ENCODE measurements around the gene COX4I2.
"Not testable (repeated sequence)": the region's sequence is repeated elsewhere in the genome, so short reads cannot be mapped to it uniquely, and the experiment has no call there.

COX4I2 gene

DNA sequence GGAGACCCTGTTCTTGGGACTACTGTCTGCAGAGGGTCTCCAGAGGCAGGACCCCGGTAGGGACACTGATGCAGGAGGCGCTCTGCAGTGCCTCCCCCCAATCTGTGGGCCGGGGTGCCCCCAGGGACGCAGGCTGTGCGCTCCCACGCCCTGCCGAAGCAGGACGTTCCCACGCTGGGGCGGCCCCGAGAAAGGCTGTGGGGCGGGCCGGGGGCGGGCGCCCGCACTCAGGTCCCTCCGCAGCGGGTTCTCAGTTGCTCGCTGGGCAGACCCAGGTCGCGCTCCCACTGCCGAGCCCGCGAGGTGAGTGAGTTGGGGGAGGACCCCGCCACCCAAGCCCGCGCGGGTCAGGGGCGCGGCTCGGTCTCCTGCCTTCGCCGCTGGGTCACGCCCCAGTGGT lies at the start of gene COX4I2:
COX4I2 (plus strand) TSS at position 253 of the 400 bp plus-strand sequence. CDS start 1,106 bp downstream, outside the sequence.
- no peak for DNase-seq

DNA sequence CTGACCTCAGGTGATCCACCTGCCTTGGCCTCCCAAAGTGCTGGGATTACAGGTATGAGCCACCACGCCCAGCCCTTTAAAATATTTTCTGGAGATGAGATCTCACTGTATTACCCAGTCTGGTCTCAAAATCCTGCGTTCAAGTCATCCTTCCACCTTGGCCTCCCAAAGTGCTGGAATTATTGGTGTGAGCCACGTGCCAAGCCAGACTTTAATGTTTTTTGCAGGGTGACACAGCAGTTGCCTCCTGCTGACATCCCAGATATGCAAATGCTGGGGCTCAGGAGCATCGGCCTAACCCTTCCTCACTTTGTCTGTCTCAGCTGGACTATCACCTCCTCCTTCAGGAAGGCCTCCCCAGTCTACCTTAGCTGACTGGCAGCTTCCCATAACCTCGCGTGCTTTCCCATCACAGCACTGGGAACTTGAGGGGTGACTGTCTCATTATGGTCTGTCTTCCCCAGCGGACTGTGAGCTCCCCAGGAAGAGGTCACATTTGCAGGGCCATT lies 46.9 kb upstream of the COX4I2 start:
- no peak for DNase-seq

DNA sequence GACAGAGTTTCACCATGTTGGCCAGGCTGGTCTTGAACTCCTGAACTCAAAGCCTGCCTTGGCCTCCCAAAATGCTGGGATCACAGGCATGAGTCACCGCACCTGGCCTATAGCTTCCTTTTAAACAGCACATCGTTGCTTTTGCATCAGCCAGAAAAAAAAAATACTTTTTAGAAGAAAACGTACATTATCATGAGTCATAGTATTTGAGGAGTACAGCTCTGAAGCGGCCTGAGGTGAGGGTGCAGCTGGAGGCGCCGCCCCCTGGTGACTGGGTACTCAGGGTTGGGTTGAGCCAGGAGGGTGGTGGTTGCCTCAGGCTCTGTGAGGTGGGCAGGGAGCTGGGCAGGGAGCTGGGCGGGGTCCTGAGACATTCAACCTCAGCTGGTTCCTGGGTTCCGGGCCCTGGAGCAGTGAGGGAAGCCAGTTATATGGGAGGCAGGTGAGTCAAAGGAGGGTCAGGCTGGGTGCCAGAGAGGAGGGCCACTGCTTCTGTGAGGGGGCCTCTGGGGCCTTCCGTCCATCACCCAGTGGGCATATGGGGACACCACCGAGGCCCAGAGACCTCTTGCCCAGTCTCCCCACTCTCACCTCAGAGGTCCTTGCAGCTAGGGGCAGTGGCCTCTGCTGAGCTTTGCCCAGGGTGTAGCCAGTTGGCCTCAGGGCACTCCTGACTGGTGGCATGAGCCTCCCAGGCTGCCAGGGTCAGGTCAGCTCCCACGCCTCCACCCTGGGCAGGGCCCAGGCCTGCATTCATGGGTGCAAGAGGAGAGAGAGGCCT lies 44.3 kb upstream of the COX4I2 start:
- DNase-seq = no peak

DNA sequence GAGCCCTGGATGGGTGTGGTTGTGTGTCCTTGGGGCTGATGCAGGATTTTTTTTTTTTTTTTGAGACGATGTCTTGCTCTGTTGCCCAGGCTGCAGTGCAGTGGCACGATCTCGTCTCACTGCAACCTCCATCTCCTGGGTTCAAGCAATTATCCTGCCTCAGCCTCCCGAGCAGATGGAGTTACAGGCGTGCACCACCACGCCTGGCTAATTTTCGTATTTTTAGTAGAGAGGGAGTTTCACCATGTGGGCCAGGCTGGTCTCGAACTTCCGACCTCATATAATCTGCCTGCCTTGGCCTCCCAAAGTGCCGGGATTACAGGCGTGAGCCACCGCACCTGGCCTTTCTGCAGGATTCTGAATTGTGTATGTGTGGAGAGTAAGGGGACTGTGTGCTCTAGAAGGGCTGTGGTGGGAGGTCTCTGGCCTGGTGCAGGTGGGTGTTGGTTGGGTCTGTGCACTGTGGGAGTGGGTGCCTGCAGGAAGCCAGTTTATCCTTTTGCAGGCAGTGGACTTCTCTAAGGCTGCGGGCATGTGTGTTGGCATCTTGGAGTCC lies 43.6 kb upstream of the COX4I2 start:
- DNase-seq = no peak

DNA sequence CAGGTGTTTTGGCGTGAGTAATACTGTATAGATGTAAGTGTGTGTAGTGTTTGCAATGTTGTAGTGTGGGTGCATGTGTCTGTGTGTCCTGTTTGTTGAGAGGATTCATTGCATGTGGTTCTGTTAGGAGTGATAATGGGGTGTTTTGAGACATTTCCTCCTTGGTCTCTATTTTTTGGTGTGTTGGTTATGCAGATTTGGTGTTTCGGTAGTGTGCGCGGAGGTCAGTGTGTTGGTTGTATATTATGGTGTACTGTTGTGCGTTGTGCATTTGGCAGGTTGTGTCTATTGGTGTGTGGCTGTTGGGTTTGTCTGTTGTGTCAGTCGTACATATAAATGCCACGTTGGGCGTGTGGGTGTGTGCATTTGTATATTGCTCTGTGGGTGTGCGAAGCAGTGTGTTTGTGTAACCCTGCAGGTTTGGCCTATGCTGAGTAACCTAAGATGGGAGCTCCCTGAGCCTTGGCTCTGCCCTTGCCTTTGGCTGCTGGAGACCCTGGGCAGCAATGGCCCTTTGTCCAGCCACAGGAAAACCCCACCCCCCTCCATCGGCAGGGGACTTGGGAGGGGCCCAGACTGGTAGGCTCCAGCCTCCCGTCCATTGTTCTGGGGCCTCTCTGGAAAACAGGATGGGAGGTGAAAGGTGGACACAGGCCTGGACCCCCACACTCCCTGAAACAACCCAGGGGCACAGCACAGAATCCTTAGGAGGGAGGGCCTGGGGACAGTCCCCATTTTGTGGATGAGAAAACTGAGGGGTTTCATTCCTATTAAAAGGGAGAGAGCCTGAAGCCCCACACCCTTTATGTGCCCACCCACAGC lies 42.9 kb upstream of the COX4I2 start:
- no peak for DNase-seq

DNA sequence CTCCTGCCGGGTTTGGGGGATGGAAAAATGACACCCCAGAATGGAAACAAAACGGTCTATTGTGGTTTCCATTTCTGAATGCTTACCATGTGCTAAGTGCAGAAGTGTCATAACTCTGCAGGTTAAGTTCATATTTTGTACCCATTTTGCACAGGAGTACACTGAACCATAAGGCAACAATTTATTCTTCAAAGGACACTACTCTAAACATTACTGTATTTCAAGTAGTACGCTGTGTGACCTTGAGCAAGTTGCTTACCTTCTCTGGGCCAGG lies 42.4 kb upstream of the COX4I2 start:
- no peak for DNase-seq

DNA sequence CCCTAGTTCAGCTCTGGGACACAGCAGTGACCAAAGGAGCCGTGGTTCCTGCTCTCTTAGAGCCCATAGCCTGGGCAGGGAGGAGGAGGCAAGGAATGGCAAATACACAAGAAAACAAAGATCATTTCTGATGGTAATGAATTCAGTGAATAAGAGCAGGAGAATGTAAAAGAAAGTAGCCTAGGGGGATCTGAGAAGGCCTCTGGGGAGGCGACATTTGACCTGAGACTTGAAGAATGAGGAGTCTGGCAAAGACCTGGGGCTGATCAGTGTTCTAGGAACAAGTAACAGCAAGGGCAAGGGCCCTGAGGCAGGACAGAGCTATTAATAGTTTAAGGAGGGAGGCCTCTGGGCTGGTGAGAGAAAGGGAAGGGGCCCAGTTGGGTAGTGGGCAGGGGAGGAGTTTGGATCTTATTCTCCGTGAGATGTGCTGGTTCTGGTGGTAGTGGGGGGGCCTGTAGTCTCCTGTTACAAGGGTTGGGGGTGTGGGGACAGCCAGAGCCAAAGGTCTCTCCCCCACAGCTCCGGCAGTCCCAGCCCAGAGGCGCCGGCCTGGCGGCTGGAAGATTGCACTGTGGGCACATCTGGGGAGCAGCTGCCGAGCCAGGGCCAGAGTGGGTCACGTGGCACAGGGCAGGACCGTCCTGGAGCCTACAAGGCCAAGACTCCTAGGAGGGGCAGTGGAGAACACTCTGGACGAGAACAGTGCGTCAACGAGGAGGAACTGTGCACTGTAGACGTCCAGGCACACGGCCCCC lies 41.9 kb upstream of the COX4I2 start:
- DNase-seq = no peak

DNA sequence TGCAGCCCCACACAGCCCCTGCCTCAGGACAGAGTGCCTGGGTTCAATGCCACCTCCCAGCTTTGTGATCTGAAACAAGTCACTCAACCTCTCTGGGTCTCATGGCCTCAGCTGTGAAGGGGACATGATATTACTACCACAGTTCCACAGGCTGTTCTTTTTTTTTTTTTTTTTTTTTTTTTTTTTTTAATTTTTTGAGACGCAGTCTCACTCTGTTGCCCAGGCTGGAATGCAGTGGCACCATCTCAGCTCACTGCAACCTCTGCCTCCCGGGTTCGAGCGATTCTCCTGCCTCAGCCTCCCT lies 41.3 kb upstream of the COX4I2 start:
- DNase-seq = not testable (repeated sequence)

DNA sequence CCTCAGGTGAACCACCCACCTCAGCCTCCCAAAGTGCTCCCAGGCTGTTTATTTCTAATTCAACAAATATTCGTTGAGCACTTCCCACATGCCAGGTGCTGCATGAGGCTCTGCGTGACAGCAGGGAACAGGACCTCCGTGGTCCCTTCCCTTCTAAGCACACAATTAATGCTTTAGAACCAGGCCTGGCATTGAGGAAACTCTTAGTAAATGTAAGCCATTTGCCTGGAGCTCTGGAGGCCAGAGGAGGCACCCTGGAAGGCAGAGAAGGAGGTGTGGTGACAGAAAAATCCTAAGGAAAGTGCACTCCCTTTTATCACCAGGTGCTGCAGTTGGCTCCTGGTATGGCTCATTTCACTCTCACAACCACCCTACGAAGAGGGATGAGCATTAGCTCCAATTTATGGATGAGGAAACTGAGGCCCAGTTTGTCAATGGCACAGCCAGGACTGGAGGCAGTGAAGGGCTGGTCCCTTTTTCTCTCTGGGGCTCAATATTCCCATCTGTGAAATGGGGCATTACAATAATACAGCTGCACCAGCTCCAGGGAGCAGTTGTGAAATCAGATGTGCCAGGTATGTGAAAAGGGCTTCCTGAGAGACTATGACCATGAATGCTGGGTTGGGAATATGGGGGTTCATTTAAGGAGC lies 40.8 kb upstream of the COX4I2 start:
- no peak for DNase-seq

DNA sequence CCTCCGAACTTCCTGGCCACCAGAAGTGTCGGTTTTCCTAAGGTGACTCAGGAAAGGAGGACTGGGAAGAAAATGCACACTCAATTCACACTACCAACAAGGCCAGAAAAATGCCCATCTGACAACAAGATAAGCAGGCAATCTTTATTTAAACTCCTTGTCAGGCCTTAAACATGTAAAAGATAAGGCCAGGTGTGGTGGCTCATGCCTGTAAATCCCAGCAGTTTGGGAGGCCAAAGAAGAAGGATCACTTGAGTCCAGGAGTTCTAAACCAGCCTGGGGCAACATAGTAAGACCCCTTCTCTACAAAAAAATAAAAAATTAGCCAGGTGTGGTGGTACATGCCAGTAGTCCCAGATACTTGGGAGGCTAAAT lies 40.2 kb upstream of the COX4I2 start:
- DNase-seq = no peak

DNA sequence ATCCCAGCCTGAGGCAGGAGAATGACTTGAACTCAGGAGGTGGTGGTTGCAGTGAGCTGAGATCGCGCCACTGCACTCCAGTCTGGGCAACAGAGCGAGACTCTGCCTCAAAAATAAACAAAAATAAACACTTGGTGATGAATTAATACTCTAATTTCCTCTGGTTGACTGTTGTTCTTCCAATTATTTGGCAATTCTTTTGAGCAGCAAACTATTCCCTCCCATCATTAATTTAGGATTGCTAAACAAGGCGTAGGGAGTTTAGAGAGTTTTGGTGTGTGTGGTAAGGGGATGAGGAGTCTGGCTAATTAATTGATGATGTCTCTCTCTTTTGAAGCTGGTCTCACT lies 35.3 kb upstream of the COX4I2 start:
- no peak for DNase-seq

DNA sequence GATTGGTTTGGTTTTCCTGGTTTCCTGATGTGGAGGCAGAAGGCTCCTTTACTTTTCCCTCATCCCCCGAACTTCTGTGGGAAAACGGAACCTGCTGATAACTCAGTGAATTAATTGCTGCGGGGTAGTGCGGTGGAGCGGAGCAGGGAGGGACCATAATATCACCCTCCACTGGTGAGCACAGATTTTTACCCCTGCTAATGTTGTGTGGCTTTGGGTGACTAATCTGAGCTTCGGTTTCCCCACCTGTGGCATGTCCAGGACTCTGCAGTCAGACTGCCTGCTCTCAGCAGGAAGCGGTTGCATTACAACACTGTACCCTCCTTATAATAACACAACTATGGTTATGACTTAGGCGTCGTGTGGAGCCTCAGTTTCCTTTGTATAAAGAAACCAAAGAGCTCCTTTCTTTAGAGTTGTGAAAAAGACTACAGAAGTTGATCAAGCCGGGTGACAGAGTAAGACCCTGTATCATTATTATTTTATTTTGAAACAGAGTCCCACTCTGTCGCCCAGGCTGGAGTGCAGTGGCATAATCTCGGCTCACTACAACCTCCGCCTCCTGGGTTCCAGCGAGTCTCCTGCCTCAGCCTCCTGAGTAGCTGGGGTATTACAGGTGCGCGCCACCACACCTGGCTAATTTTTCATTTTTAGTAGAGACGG lies 34.8 kb upstream of the COX4I2 start:
- DNase-seq = peak; percentile 59

DNA sequence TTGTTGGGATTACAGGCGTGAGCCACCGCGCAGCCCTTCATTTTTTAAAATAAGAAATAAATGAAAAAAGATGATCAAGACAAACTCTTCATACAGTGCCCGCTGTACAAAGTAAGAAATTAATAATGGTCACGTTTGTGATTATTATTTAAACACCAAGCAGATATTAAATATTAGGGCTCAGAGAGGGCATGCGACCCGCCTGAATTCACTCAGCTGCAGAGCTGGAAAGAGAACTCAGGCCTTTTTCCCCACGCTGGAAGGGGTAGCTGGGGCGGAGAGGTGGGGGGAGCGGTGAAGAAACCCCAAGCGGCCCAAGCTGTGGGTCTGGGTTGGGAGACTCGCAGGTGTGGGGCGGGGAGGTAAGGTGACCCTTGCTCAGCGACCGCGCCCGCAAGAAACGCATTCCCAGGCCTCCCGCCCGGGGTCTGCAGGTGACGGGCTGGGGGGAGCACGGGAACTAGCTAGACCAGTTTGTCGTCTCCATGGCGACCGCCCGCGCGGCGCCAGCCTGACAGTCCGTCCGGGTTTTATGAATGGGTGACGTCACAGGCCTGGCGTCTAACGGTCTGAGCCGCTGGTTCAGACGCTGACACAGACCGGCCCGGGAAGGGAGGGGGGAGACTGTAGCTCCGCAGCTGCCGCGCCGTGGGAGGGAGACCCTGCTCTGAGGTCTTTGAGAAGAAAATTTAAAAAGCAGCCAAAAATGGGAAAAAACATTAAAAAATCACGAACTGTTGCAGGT lies 33.7 kb upstream of the COX4I2 start:
- peak; percentile 85 for DNase-seq

DNA sequence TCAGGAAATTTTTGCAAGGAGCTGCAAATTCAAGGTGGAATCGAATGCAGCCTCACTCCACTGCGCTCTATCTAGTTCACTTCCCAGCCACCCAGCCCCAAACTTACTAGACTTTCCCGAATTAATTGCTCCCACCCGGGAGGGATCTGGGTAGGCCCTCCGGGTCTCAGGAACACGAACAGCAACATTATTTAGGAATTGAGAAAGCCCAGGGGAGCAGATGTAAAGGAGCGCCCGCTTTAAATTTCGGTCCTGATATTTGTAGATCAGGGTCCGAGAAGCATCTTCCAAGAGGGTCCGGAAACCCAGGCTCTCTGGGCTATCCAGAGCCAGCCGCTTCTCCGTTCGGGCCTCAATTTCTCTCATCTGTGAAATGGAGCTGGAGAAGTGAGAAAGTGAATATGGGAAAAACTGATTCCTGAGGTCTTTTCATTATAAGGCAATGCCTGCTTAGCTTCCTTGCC lies 33.1 kb upstream of the COX4I2 start:
- DNase-seq = no peak

DNA sequence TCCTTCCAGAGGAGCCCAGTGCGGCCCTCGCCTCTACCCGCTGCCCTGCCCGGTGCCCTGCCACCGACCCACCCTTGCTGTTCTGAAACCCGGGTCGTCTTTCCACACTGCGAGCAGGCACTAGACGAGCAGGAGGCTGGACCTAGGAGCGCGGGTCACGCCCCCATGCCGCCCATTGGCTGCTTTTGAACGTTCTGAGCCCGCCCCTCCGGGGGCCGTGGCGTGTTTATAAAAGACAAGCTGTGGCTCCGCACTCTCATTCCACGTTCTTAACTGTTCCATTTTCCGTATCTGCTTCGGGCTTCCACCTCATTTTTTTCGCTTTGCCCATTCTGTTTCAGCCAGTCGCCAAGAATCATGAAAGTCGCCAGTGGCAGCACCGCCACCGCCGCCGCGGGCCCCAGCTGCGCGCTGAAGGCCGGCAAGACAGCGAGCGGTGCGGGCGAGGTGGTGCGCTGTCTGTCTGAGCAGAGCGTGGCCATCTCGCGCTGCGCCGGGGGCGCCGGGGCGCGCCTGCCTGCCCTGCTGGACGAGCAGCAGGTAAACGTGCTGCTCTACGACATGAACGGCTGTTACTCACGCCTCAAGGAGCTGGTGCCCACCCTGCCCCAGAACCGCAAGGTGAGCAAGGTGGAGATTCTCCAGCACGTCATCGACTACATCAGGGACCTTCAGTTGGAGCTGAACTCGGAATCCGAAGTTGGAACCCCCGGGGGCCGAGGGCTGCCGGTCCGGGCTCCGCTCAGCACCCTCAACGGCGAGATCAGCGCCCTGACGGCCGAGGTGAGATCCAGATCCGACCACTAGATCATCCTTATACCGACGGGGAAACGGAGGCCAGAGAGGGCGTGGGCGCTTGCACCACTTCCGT lies 32.4 kb upstream of the COX4I2 start, which contains the start of gene ID1:
ID1 (plus strand) TSS at position 259 of the 871 bp plus-strand sequence; CDS start at position 358, 99 bp downstream.
- DNase-seq = peak; percentile 92

DNA sequence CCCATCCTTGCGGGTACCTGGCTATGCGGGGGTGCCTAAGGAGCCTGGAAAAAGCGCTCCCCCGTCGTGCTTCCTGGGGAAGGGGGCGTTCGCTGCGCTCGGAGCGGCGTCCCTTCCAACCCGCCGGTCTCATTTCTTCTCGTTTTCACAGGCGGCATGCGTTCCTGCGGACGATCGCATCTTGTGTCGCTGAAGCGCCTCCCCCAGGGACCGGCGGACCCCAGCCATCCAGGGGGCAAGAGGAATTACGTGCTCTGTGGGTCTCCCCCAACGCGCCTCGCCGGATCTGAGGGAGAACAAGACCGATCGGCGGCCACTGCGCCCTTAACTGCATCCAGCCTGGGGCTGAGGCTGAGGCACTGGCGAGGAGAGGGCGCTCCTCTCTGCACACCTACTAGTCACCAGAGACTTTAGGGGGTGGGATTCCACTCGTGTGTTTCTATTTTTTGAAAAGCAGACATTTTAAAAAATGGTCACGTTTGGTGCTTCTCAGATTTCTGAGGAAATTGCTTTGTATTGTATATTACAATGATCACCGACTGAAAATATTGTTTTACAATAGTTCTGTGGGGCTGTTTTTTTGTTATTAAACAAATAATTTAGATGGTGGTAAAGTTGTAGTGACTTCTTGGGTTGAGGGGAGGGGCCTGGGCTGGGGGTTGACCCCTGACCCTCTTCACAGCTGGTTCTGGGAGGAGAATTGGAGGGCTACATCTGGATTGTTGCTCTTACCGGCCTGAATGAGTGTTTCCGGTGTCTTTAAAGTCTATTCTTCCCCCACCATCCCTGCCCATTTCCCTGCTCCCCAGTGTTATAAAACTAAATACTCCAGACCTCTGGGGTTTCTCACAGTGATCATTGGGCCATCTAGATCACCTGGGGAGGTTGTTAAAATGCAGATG lies 31.6 kb upstream of the COX4I2 start:
- DNase-seq = peak; percentile 10

DNA sequence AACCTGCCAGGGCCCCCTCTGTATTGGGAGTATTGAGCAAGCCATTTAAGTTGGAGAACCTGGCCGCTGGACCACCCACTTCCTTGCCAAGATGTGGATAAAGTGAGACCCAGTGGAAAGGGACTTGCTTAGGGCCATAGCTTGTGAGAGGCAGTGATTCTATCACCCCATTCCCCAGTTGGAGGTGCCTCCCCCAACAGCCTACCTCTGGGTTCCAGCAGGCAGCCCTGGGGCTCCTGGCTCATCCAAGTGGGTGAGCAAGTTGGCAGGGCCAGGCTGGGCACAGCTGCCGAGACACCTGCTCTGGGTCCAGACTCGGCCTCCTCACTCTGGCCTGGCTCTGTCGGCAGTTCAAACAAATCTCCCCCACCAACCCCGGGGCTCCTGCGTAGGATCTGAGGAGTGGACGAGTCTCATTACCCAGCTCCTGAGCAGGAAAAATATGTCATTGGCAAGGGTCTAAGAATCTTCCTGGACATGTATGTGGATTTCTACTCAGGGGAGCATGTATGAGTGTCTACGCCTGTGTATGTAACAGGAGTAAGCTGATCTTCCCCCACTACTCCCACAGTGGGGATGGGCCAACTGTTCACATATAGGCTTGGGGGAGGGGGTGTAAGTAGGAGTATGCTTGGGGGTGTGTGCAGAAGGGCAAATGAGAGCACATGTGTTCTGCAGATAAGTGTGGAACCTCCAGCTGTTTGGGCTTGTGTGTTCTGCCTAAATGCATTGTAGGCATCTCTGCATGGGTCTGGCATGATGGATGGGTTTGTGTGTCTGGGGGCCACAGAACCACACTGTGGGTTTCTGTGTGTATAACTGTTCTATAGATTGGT lies 30.7 kb upstream of the COX4I2 start:
- DNase-seq = no peak

DNA sequence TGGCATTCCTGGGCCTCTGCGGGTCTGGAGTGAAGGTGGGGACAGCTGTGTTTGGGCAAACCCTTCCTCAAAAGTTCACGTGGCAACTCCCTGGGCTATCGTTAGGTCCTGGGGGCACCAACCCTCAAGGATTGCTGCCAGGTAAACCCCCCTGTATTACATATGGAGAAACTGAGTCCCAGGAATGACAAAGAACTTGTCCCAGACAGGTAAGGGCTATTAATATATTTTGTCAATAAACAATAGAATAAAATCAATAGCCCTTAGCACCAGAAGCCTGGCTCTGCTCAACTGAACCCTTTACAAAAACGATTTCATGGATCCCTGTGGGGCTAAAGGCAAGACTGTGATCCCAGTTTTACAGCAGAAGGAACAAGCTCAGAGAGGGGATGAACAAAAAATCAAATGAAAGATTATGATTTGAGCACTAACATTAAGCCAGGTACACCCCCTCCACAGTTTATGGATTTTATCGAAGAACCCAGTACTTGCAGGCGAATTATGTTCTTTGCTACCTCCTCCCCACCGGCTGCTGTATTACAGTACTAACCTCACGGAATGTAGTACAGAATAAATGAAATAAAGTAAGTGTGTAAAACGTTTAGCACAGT lies 30.0 kb upstream of the COX4I2 start:
- no peak for DNase-seq
